H9 (cell line): ENCODE measurements around the gene LILRA5. TPM values are rescaled to one million over a fixed set of nuclear protein-coding genes. Genes with fewer than 3 reads are reported as not detected.

Experiments
- DNase-seq: peaks from one replicate; pipeline ENCODE4 v3.0.0-alpha.2; 2017
- H2AFZ ChIP-seq: one replicate; pipeline ENCODE4 v1.6.1; 2013; ENCODE audit warnings: mild to moderate bottlenecking, low read length, control low read depth, moderate library complexity
- H2AK5ac ChIP-seq: 2 replicates; pipeline ENCODE4 v1.6.1; 2013; ENCODE audit warnings: low read length, control low read depth, mixed read lengths; ENCODE audit not compliant: insufficient read length
- H2BK120ac ChIP-seq: one replicate; pipeline ENCODE4 v1.6.1; 2013; ENCODE audit warnings: low read depth, mild to moderate bottlenecking, low read length, control low read depth, inconsistent platforms; ENCODE audit not compliant: poor library complexity, severe bottlenecking
- H2BK12ac ChIP-seq: 2 replicates; pipeline ENCODE4 v1.6.1; 2013; ENCODE audit warnings: low read length, control low read depth, mixed read lengths, low read depth; ENCODE audit not compliant: insufficient read length
- H2BK15ac ChIP-seq: 2 replicates; pipeline ENCODE4 v1.6.1; 2013; ENCODE audit warnings: low read depth, low read length, control low read depth
- H2BK20ac ChIP-seq: one replicate; pipeline ENCODE4 v1.6.1; 2013; ENCODE audit warnings: low read depth, mild to moderate bottlenecking, low read length, control low read depth, inconsistent platforms; ENCODE audit not compliant: poor library complexity, severe bottlenecking
- H2BK5ac ChIP-seq: 2 replicates; pipeline ENCODE4 v1.6.1; 2013; ENCODE audit warnings: low read length, control low read depth, mixed read lengths; ENCODE audit not compliant: insufficient read length
- H3K14ac ChIP-seq: 2 replicates; pipeline ENCODE4 v1.6.1; 2013; ENCODE audit warnings: low read length, control low read depth; ENCODE audit not compliant: insufficient read depth
- H3K18ac ChIP-seq: 2 replicates; pipeline ENCODE4 v1.6.1; 2013; ENCODE audit warnings: low read depth, mild to moderate bottlenecking, mixed read lengths, low read length, control low read depth; ENCODE audit not compliant: insufficient read length
- H3K23ac ChIP-seq: 2 replicates; pipeline ENCODE4 v1.6.1; 2013; ENCODE audit warnings: low read length, control low read depth, mixed read lengths, low read depth; ENCODE audit not compliant: insufficient read length
- H3K23me2 ChIP-seq: 2 replicates; pipeline ENCODE4 v1.6.1; 2013; ENCODE audit warnings: low read depth, mild to moderate bottlenecking, mixed read lengths, low read length, control low read depth; ENCODE audit not compliant: insufficient read length, poor library complexity, severe bottlenecking
- H3K27ac ChIP-seq: 2 replicates; pipeline ENCODE4 v1.5.1; 2013; ENCODE audit warnings: low read length, control low read depth, mixed read lengths, low read depth; ENCODE audit not compliant: insufficient read length
- H3K27me3 ChIP-seq: 2 replicates; pipeline ENCODE4 v1.6.1; 2013; ENCODE audit warnings: low read length, control low read depth, inconsistent platforms; ENCODE audit not compliant: insufficient read depth
- H3K4ac ChIP-seq: 2 replicates; pipeline ENCODE4 v1.6.1; 2013; ENCODE audit warnings: low read depth, mild to moderate bottlenecking, control low read depth, inconsistent platforms, low read length, moderate library complexity
- H3K4me1 ChIP-seq: 2 replicates; pipeline ENCODE4 v1.6.1; 2013; ENCODE audit warnings: low read length, control low read depth, inconsistent platforms; ENCODE audit not compliant: insufficient read depth
- H3K4me2 ChIP-seq: 2 replicates; pipeline ENCODE4 v1.6.1; 2013; ENCODE audit warnings: low read length, control low read depth, mixed read lengths; ENCODE audit not compliant: insufficient read length, insufficient read depth
- H3K56ac ChIP-seq: 2 replicates; pipeline ENCODE4 v1.6.1; 2013; ENCODE audit warnings: low read depth, mild to moderate bottlenecking, mixed read lengths, low read length, control low read depth; ENCODE audit not compliant: insufficient read length
- H3K79me1 ChIP-seq: 2 replicates; pipeline ENCODE4 v1.6.1; 2013; ENCODE audit warnings: low read depth, mild to moderate bottlenecking, moderate library complexity, low read length, control low read depth, inconsistent platforms; ENCODE audit not compliant: insufficient read depth, poor library complexity, severe bottlenecking
- H3K79me2 ChIP-seq: 2 replicates; pipeline ENCODE4 v1.6.1; 2013; ENCODE audit warnings: low read length, control low read depth, inconsistent platforms; ENCODE audit not compliant: insufficient read depth
- H3K9ac ChIP-seq: 2 replicates; pipeline ENCODE4 v1.6.1; 2013; ENCODE audit warnings: low read length, control low read depth, mixed read lengths; ENCODE audit not compliant: insufficient read length; ENCODE audit errors: extremely low read depth
- H3K9me3 ChIP-seq: one replicate; pipeline ENCODE4 v1.6.1; 2013; ENCODE audit warnings: low read depth, low read length, inconsistent platforms; ENCODE audit not compliant: control insufficient read depth
- H3T11ph ChIP-seq: one replicate; pipeline ENCODE4 v1.6.1; 2013; ENCODE audit warnings: mild to moderate bottlenecking, low read length, control low read depth, inconsistent platforms
- H4K20me1 ChIP-seq: one replicate; pipeline ENCODE4 v1.6.1; 2013; ENCODE audit not compliant: control insufficient read depth, insufficient read length, insufficient read depth
- H4K5ac ChIP-seq: 2 replicates; pipeline ENCODE4 v1.6.1; 2013; ENCODE audit warnings: low read depth, mild to moderate bottlenecking, mixed read lengths, low read length, control low read depth; ENCODE audit not compliant: insufficient read length
- H4K8ac ChIP-seq: replicated peaks from 2 replicates; pipeline ENCODE4 v1.6.1; 2013; ENCODE audit warnings: low read length, control low read depth, mixed read lengths, low read depth; ENCODE audit not compliant: insufficient read length
- H4K91ac ChIP-seq: 2 replicates; pipeline ENCODE4 v1.6.1; 2013; ENCODE audit warnings: low read depth, mild to moderate bottlenecking, moderate library complexity, mixed read lengths, low read length, control low read depth; ENCODE audit not compliant: insufficient read length
- H3K27ac Mint-ChIP-seq, 3 experiments: 2 replicates in 2 of 3; 3 replicates in 1 of 3; pipeline ENCODE4 v1.8.0; 2020 to 2021; ENCODE audit warnings: mixed read lengths in 3 of 3, mild to moderate bottlenecking in 1 of 3, moderate library complexity in 1 of 3
- H3K27me3 Mint-ChIP-seq: 2 replicates; pipeline ENCODE4 v1.8.0; 2021; ENCODE audit warnings: low read depth, mild to moderate bottlenecking, moderate library complexity, mixed read lengths
- H3K36me3 Mint-ChIP-seq, 3 experiments: 2 replicates in 2 of 3; 3 replicates in 1 of 3; pipeline ENCODE4 v1.8.0; 2020 to 2021; ENCODE audit warnings: low read depth in 3 of 3, mixed read lengths in 3 of 3; ENCODE audit not compliant: insufficient read depth in 1 of 3
- H3K4me1 Mint-ChIP-seq, 2 experiments: 2 replicates each; pipeline ENCODE4 v1.8.0; 2020; ENCODE audit warnings: mixed read lengths in 2 of 2
- H3K4me3 Mint-ChIP-seq, 2 experiments: 2 replicates in 1 of 2; 3 replicates in 1 of 2; pipeline ENCODE4 v1.8.0; 2020 to 2021; ENCODE audit warnings: mild to moderate bottlenecking in 2 of 2, mixed read lengths in 2 of 2, moderate library complexity in 1 of 2
- H3K9me3 Mint-ChIP-seq, 2 experiments: 2 replicates in 1 of 2; 3 replicates in 1 of 2; pipeline ENCODE4 v1.8.0; 2020; ENCODE audit warnings: mild to moderate bottlenecking in 2 of 2, mixed read lengths in 2 of 2, moderate library complexity in 1 of 2
- WGBS: extraction: QIAGEN DNeasy Blood & Tissue Kit; methylation state at CpG from one replicate; pipeline ENCODE4 v1.1.7; 2013; ENCODE audit warnings: missing lambda C conversion rate, low lambda C conversion rate, mixed read lengths; ENCODE audit not compliant: insufficient read length; ENCODE audit errors: extremely low coverage; 5-methylcytosine and 5-hydroxymethylcytosine counted together
- total RNA-seq: library from RNA; stranded (reverse); gene quantifications from 2 replicates; pipeline ENCODE4 v1.2.1, GENCODE V29; 2021
- TF ChIP-seq, protein P1 (sequence below): fragments of 200-600 bp; sonication (generic); conservative IDR thresholded peaks from 3 replicates; pipeline ENCODE4 v1.8.0; 2021; ENCODE audit warnings: antibody characterized with exemption, mild to moderate bottlenecking

LILRA5 gene
- total RNA-seq, 1 experiment from 2014 or later = not detected

DNA sequence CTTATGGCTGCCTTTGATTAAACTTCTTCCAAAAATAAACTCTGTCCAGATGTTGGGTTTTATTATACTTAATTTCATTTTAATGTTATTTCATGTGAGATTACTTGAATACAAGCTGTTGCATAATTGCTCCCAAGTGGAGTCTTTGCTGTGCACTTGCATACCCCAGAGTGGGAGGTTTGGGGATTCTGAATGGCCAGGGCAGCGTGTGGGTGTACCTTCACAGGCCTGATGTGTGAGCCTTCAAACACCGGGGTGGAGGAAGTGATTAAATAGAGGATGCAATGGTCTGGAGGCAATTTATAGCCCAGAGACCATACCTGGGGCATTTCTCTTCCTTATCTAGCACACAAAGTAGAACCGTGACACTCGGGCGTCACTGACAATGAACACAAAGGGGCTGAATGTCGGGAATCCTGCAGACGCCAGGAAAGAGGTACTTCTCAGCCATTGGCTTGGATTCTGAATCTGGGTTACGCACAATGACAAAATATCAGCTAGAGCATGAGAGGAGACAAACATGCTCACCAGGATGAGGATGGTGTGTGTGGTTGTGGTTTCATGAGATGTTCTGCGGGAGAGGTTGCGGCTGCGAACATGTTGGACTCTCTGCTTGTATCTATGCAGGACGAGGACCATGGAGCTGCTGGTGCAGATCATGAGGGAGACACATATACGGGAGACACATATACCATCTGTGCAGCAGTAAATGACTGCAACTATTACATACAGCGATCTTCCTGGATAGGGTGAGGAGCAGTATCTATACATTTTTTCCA is 7.1 kb upstream of the LILRA5 start:
- Histone ChIP-seq H3K4me1 (peaks cover 3% of the 10 kb centered on the region), H2AFZ (no peak overlapping the region), H2BK20ac (no peak overlapping the region), H3K79me1 (no peaks in the 10 kb centered on the region), H4K5ac (no peak overlapping the region), H3K27me3 (no peaks in the 10 kb centered on the region), H3K9ac (no peak overlapping the region), H3K23me2 (no peaks in the 10 kb centered on the region), H3K4ac (no peak overlapping the region), H2BK12ac (no peak overlapping the region), H3K14ac (no peak overlapping the region), H3K27ac (no peak overlapping the region), H3K9me3 (peaks cover 4% of the 10 kb centered on the region), H4K20me1 (no peaks in the 10 kb centered on the region), H2BK120ac (no peak overlapping the region), H2BK5ac (no peak overlapping the region), H3K56ac (no peak overlapping the region), H4K91ac (no peak overlapping the region), H3K18ac (no peak overlapping the region), H2BK15ac (no peak overlapping the region; the same call in 1 of the 2 replicates), H3K23ac (no peak overlapping the region), H3T11ph (no peak overlapping the region), H4K8ac (no peak overlapping the region), H2AK5ac (no peak overlapping the region), H3K79me2 (no peaks in the 10 kb centered on the region), H3K4me2 (no peak overlapping the region)
- Mint-ChIP-seq H3K9me3 (peaks cover 34 to 62% of the 10 kb centered on the region in 2 experiments), H3K4me3 (no peak overlapping the region), H3K27ac (no peak overlapping the region), H3K36me3 (peaks cover 8 to 20% (median 16%) of the 10 kb centered on the region in 3 experiments), H3K27me3 (peaks cover 29% of the 10 kb centered on the region), H3K4me1 (peaks cover 14 to 15% of the 10 kb centered on the region in 2 experiments)
- WGBS = no CpG with 5 or more reads among the region's 14 CpGs
- DNase-seq = no peak
- TF ChIP-seq, protein P1, sequence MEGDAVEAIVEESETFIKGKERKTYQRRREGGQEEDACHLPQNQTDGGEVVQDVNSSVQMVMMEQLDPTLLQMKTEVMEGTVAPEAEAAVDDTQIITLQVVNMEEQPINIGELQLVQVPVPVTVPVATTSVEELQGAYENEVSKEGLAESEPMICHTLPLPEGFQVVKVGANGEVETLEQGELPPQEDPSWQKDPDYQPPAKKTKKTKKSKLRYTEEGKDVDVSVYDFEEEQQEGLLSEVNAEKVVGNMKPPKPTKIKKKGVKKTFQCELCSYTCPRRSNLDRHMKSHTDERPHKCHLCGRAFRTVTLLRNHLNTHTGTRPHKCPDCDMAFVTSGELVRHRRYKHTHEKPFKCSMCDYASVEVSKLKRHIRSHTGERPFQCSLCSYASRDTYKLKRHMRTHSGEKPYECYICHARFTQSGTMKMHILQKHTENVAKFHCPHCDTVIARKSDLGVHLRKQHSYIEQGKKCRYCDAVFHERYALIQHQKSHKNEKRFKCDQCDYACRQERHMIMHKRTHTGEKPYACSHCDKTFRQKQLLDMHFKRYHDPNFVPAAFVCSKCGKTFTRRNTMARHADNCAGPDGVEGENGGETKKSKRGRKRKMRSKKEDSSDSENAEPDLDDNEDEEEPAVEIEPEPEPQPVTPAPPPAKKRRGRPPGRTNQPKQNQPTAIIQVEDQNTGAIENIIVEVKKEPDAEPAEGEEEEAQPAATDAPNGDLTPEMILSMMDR = no peak
